Thyroid gland (tissue), 4 donors: ENCODE data around the gene SPRY4.

Experiments used
- POLR2A ChIP-seq, 2 donors: fragments of 450-650 bp; IDR thresholded peaks; one replicate each; pipeline ENCODE4 v1.6.1; 2017; ENCODE audit warnings: antibody characterized with exemption in 2 of 2, mild to moderate bottlenecking in 2 of 2, moderate library complexity in 1 of 2
- TF ChIP-seq, protein P1 (sequence below), 6 experiments: fragments of 200-600 bp in 3 of 6; fragments of 450-650 bp in 3 of 6; sonication (generic) in 3 of 6; IDR thresholded peaks; one replicate each; pipeline ENCODE4 v1.5.1; 2016 to 2019; ENCODE audit warnings: antibody characterized with exemption in 6 of 6, mild to moderate bottlenecking in 2 of 6, inconsistent platforms in 1 of 6, moderate library complexity in 1 of 6

DNA sequence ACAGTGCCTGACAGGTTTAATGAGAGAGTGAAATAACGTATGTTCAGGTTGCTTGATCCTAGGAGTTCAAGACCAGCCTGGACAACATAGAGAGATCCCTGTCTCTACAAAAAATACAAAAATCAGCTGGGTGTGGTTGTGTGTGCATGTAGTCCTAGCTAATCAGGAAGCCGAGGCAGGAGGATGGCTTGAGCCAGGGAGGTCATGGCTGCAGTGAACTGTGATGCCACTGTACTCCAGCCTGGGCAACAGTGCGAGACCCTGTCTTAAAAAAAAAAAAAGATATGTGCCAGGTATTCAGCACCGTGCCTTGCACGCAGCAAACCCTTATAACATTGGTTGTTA, 38.8 kb upstream of the SPRY4 start:
- TF ChIP-seq, protein P1, sequence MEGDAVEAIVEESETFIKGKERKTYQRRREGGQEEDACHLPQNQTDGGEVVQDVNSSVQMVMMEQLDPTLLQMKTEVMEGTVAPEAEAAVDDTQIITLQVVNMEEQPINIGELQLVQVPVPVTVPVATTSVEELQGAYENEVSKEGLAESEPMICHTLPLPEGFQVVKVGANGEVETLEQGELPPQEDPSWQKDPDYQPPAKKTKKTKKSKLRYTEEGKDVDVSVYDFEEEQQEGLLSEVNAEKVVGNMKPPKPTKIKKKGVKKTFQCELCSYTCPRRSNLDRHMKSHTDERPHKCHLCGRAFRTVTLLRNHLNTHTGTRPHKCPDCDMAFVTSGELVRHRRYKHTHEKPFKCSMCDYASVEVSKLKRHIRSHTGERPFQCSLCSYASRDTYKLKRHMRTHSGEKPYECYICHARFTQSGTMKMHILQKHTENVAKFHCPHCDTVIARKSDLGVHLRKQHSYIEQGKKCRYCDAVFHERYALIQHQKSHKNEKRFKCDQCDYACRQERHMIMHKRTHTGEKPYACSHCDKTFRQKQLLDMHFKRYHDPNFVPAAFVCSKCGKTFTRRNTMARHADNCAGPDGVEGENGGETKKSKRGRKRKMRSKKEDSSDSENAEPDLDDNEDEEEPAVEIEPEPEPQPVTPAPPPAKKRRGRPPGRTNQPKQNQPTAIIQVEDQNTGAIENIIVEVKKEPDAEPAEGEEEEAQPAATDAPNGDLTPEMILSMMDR (IDR thresholded peaks at IDR 0.05) = no peak
- TF ChIP-seq POLR2A (IDR thresholded peaks at IDR 0.05) = no peak
